GM18526 (cell line): ENCODE measurements around the gene SH3GL3.

Experiments
- POLR2A ChIP-seq: IDR thresholded peaks from 3 replicates; pipeline ENCODE4 v1.6.1; 2011; ENCODE audit not compliant: insufficient read length; ENCODE audit errors: extremely low read depth

Gene SH3GL3

GRCh38 chr15:83537606-83538005 lies 90.5 kb downstream of the SH3GL3 start:
- TF ChIP-seq POLR2A: no peak

GRCh38 chr15:83538682-83539081 lies 91.5 kb downstream of the SH3GL3 start:
- no peak for TF ChIP-seq POLR2A

GRCh38 chr15:83545804-83546511 lies 98.8 kb downstream of the SH3GL3 start:
- TF ChIP-seq POLR2A: no peak

GRCh38 chr15:83546512-83546888 lies 99.4 kb downstream of the SH3GL3 start:
- no peak for TF ChIP-seq POLR2A

- TF ChIP-seq POLR2A: no peak
Measured at GRCh38 chr15:83547168-83547567, 100.0 kb downstream of the SH3GL3 start.

- no peak for TF ChIP-seq POLR2A
Measured at GRCh38 chr15:83549623-83550022, 102.5 kb downstream of the SH3GL3 start.

GRCh38 chr15:83554558-83554957 lies 107.4 kb downstream of the SH3GL3 start:
- no peak for TF ChIP-seq POLR2A

GRCh38 chr15:83555383-83555782 lies 108.2 kb downstream of the SH3GL3 start:
- TF ChIP-seq POLR2A: no peak

GRCh38 chr15:83556068-83556467 lies 108.9 kb downstream of the SH3GL3 start:
- no peak for TF ChIP-seq POLR2A

GRCh38 chr15:83556754-83557153 lies 109.6 kb downstream of the SH3GL3 start:
- no peak for TF ChIP-seq POLR2A

GRCh38 chr15:83558146-83558545 lies 111.0 kb downstream of the SH3GL3 start:
- TF ChIP-seq POLR2A: no peak

- no peak for TF ChIP-seq POLR2A
Measured at GRCh38 chr15:83559310-83559966, 112.3 kb downstream of the SH3GL3 start.

- TF ChIP-seq POLR2A: no peak
Measured at GRCh38 chr15:83561661-83562060, 114.5 kb downstream of the SH3GL3 start.

GRCh38 chr15:83565138-83565537 lies 118.0 kb downstream of the SH3GL3 start:
- no peak for TF ChIP-seq POLR2A

- TF ChIP-seq POLR2A: no peak
Measured at GRCh38 chr15:83565553-83566159, 118.5 kb downstream of the SH3GL3 start.

GRCh38 chr15:83567318-83567717 lies 120.2 kb downstream of the SH3GL3 start:
- TF ChIP-seq POLR2A: no peak

- no peak for TF ChIP-seq POLR2A
Measured at GRCh38 chr15:83569341-83569740, 122.2 kb downstream of the SH3GL3 start.

GRCh38 chr15:83570756-83571155 lies 123.6 kb downstream of the SH3GL3 start:
- no peak for TF ChIP-seq POLR2A
